Hematopoietic multipotent progenitor cell treated with erythropoietin and hydrocortisone succinate and interleukin-3 and kit ligand, for 4 days (in vitro differentiated cells): ENCODE measurements around the gene APOC1.
"Not testable (repeated sequence)": the region's sequence is repeated elsewhere in the genome, so short reads cannot be mapped to it uniquely, and the experiment has no call there.

ENCODE experiments used
- DNase-seq: peaks from one replicate; pipeline ENCODE4 v3.0.0-alpha.2; 2015

The APOC1 gene

GRCh38 chr19:44890366-44891015 lies 23.9 kb upstream of the APOC1 start:
- peak; percentile 100 for DNase-seq

- peak; percentile 38 for DNase-seq
These were observed 23.2 kb upstream of the APOC1 start, which contains the start of gene TOMM40 for GRCh38 chr19:44891016-44891882. Gene TOMM40 (plus strand): TSS chr19:44891254. CDS start chr19:44891416, 162 bp downstream.

DNA sequence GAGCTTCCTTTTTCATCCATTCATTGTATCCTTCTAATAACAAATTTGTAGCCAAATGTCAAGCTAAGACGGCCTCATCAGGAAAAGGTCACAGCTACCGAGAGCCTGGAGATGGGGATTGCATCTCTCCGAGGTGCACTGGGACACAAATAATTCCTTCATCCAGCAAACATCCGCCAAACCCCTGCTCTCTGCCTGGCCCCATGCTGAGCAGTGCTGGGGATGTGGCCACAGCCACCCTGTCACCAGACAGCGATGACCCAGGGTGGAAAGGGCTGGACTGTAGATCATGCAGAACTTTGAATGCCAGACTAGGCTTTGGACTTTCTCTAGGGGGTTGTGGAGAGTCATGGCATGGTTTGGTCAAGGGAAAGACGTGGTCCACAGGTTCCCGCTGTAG lies 21.5 kb upstream of the APOC1 start:
- DNase-seq: no peak

DNA sequence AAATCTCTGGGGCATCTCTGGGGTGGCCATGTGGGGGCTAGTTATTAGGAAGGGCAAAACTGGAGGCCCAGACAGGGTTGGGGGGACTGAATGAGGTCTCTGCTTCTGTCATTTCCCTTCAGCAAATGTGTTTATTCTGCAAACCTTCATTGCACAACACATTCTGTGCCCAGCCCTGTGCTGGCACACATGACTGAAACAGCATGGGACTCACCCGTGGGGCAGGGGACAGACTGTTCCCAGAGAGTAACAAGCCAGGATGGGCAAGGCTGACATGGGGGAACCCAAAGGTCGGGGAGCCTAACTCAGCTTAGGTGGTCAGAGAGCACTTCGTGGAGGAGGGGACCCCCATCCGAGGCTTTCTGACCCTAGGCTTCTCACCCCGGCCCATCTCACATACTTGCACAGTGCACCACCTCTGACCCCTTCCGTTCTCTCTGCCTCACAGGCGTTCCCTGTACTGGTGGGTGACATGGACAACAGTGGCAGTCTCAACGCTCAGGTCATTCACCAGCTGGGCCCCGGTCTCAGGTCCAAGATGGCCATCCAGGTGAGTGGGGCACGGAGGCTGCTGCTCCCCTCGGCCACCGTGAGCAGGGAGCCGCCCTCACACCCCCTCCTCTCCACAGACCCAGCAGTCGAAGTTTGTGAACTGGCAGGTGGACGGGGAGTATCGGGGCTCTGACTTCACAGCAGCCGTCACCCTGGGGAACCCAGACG lies 20.9 kb upstream of the APOC1 start:
- DNase-seq: no peak

GRCh38 chr19:44894052-44894400 lies 20.4 kb upstream of the APOC1 start:
- DNase-seq: no peak

- DNase-seq: no peak
These were observed 19.5 kb upstream of the APOC1 start for GRCh38 chr19:44894946-44895345.

- DNase-seq: no peak
These were observed 16.6 kb upstream of the APOC1 start for GRCh38 chr19:44897835-44898234.

DNA sequence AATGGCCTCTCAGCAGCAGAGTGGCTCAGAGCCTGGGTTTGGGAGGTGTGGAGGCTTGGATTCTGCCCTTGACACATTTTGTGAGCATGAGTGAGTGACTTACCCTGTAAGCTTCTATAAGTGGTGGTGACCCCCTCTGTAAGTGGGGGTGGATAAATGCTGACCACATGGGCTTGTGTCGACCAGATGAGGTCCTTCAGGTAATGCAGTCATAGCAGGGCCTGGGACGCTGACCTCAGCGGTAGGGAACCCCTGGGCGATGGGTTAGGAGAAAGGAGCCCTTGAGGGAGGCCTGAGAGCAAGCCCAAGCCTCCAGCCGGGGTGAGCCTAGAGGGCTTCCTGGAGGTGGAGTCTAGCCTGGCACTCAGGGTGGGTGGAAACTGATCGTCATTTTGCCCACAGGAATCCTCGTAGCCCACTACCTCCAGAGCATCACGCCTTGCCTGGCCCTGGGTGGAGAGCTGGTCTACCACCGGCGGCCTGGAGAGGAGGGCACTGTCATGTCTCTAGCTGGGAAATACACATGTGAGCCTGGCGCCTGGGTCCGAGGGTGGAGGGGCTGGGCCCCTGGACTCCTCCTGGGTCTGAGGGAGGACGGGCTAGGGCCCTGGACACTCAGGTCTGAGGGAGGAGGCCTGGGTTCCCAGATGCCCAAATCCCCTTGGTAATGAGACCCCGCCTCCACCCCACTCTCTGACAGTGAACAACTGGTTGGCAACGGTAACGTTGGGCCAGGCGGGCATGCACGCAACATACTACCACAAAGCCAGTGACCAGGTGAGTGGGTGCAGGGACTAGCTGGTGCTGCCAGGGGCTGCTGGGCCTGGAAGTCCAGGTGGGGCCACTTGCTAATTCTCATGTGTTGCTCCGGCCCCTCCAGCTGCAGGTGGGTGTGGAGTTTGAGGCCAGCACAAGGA lies 13.8 kb upstream of the APOC1 start:
- no peak for DNase-seq

DNA sequence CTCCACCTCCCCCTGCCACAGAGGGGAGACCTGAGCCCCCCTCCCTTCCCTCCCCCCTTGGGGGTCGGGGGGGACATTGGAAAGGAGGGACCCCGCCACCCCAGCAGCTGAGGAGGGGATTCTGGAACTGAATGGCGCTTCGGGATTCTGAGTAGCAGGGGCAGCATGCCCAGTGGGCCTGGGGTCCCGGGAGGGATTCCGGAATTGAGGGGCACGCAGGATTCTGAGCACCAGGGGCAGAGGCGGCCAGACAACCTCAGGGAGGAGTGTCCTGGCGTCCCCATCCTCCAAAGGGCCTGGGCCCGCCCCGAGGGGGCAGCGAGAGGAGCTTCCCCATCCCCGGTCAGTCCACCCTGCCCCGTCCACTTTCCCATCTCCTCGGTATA lies 11.2 kb upstream of the APOC1 start:
- no peak for DNase-seq

DNA sequence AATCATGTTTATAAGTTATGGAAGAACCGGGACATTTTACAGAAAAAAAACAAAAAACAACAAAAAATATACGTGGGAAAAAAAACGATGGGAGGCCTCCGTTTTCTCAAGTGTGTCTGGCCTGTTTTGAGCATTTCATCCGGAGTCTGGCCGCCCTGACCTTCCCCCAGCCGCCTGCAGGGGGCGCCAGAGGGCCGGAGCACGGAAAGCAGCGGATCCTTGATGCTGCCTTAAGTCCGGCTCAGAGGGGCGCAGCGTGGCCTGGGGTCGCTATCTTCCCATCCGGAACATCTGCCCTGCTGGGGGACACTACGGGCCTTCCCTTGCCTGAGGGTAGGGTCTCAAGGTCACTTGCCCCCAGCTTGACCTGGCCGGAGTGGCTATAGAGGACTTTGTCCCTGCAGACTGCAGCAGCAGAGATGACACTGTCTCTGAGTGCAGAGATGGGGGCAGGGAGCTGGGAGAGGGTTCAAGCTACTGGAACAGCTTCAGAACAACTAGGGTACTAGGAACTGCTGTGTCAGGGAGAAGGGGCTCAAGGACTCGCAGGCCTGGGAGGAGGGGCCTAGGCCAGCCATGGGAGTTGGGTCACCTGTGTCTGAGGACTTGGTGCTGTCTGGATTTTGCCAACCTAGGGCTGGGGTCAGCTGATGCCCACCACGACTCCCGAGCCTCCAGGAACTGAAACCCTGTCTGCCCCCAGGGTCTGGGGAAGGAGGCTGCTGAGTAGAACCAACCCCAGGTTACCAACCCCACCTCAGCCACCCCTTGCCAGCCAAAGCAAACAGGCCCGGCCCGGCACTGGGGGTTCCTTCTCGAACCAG lies 10.6 kb upstream of the APOC1 start:
- DNase-seq: peak; percentile 83

DNA sequence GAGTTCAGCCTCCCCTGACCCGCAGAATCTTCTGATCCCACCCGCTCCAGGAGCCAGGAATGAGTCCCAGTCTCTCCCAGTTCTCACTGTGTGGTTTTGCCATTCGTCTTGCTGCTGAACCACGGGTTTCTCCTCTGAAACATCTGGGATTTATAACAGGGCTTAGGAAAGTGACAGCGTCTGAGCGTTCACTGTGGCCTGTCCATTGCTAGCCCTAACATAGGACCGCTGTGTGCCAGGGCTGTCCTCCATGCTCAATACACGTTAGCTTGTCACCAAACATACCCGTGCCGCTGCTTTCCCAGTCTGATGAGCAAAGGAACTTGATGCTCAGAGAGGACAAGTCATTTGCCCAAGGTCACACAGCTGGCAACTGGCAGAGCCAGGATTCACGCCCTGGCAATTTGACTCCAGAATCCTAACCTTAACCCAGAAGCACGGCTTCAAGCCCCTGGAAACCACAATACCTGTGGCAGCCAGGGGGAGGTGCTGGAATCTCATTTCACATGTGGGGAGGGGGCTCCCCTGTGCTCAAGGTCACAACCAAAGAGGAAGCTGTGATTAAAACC lies 9.9 kb upstream of the APOC1 start:
- peak; percentile 35 for DNase-seq

- peak; percentile 59 for DNase-seq
These were observed 8.8 kb upstream of the APOC1 start, which contains the start of gene APOE for GRCh38 chr19:44905437-44906160. Gene APOE (plus strand): TSS chr19:44905796. CDS start chr19:44906625, 829 bp downstream.

DNA sequence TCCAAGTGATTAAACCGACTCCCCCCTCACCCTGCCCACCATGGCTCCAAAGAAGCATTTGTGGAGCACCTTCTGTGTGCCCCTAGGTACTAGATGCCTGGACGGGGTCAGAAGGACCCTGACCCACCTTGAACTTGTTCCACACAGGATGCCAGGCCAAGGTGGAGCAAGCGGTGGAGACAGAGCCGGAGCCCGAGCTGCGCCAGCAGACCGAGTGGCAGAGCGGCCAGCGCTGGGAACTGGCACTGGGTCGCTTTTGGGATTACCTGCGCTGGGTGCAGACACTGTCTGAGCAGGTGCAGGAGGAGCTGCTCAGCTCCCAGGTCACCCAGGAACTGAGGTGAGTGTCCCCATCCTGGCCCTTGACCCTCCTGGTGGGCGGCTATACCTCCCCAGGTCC lies 6.8 kb upstream of the APOC1 start:
- DNase-seq: no peak

DNA sequence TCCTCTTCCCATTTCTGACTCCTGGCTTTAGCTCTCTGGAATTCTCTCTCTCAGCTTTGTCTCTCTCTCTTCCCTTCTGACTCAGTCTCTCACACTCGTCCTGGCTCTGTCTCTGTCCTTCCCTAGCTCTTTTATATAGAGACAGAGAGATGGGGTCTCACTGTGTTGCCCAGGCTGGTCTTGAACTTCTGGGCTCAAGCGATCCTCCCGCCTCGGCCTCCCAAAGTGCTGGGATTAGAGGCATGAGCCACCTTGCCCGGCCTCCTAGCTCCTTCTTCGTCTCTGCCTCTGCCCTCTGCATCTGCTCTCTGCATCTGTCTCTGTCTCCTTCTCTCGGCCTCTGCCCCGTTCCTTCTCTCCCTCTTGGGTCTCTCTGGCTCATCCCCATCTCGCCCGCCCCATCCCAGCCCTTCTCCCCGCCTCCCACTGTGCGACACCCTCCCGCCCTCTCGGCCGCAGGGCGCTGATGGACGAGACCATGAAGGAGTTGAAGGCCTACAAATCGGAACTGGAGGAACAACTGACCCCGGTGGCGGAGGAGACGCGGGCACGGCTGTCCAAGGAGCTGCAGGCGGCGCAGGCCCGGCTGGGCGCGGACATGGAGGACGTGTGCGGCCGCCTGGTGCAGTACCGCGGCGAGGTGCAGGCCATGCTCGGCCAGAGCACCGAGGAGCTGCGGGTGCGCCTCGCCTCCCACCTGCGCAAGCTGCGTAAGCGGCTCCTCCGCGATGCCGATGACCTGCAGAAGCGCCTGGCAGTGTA lies 6.2 kb upstream of the APOC1 start:
- no peak for DNase-seq

GRCh38 chr19:44908836-44909261 lies 5.6 kb upstream of the APOC1 start:
- DNase-seq: no peak

- peak; percentile 73 for DNase-seq
These were observed 4.6 kb upstream of the APOC1 start for GRCh38 chr19:44909775-44910174.

- not testable (repeated sequence) for DNase-seq
These were observed 2.5 kb upstream of the APOC1 start for GRCh38 chr19:44911896-44912295.

DNA sequence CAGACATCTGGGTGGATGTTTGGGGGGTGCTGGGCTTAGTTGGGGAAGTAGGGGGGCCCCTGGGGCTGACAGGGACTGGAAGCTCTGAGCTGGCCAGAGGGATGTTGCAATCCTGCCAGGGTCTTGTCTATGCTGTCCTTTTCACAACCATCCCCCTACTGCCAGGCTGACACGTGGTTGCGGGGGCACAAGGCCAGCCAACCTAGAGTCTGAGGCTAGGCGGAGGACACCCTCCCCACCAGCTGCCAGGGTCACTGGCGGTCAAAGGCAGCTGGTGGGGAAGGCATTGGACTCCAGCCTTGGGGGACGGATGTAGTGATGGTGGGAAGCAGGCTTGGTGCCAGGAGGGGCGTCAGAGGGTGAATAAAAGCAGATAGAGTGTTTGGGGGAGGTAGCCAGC lies 1.6 kb upstream of the APOC1 start:
- DNase-seq: peak; percentile 73
